Mammary epithelial cell (primary cell): ENCODE results near the gene WLS.

ENCODE experiments used
- EZH2 ChIP-seq: IDR thresholded peaks from 2 replicates; pipeline ENCODE4 v1.6.1; 2012; ENCODE audit warnings: low read length, inconsistent platforms, borderline replicate concordance
- TF ChIP-seq, protein P1 (sequence below), 2 donors: IDR thresholded peaks in 1 of 2; conservative IDR thresholded peaks in 1 of 2; 2 replicates each; pipeline ENCODE4 v1.5.1; 2011 to 2012; ENCODE audit warnings: inconsistent platforms in 2 of 2, low read length in 2 of 2, mild to moderate bottlenecking in 2 of 2, control low read depth in 1 of 2, low read depth in 1 of 2; ENCODE audit not compliant: insufficient read depth in 1 of 2; ENCODE audit errors: extremely low read depth in 1 of 2

DNA sequence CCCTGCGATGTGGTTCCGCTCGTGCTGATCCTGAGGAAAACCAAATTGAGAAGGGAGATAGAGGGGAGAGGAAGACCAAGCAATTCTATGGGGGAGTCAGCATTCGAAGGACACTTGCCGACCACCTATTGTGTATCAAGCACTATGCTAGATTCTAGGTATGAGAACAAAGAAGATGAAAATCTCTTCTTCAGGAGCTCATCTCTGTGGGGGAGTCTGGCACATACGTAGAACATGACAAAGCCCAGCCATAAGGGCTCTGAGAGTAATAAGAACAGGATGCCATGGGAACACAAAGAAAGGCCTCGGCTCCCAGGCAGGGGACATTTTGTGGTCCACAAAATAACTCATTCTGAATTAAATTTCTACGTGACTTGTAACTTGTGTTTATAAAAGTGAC, 83.7 kb downstream of the WLS start:
- TF ChIP-seq, protein P1, sequence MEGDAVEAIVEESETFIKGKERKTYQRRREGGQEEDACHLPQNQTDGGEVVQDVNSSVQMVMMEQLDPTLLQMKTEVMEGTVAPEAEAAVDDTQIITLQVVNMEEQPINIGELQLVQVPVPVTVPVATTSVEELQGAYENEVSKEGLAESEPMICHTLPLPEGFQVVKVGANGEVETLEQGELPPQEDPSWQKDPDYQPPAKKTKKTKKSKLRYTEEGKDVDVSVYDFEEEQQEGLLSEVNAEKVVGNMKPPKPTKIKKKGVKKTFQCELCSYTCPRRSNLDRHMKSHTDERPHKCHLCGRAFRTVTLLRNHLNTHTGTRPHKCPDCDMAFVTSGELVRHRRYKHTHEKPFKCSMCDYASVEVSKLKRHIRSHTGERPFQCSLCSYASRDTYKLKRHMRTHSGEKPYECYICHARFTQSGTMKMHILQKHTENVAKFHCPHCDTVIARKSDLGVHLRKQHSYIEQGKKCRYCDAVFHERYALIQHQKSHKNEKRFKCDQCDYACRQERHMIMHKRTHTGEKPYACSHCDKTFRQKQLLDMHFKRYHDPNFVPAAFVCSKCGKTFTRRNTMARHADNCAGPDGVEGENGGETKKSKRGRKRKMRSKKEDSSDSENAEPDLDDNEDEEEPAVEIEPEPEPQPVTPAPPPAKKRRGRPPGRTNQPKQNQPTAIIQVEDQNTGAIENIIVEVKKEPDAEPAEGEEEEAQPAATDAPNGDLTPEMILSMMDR (conservative IDR thresholded peaks at IDR 0.05 in 1 of 2, IDR thresholded peaks at IDR 0.05 in 1 of 2; ENCODE audit: extremely low read depth in 1 of 2, insufficient read depth in 1 of 2, low read depth in 1 of 2, low read length in 2 of 2) = no peak
- no peak for TF ChIP-seq EZH2
